Adrenal gland (tissue), 12 donors: ENCODE measurements around the gene CYSTM1. TPM values are rescaled to one million over a fixed set of nuclear protein-coding genes. Genes with fewer than 3 reads are reported as not detected.

ENCODE experiments used
- DNase-seq, 7 donors: peaks; one replicate each; pipeline ENCODE4 v3.0.0-alpha.2; 2019 to 2020
- H3K27ac ChIP-seq, 5 donors: fragments of 200-600 bp; sonication (generic) in 4 of 5; 1 replicate in 3 of 5; 2 replicates in 2 of 5; pipeline versions ENCODE4 v1.5.1 to v1.8.0; 2016 to 2020; ENCODE audit warnings: mild to moderate bottlenecking in 1 of 5
- H3K27me3 ChIP-seq: fragments of 200-600 bp; 2 replicates; pipeline ENCODE4 v1.8.0; 2021
- H3K36me3 ChIP-seq, 2 donors: fragments of 200-600 bp; replicated peaks in 1 of 2; 1 replicate in 1 of 2; 2 replicates in 1 of 2; pipeline versions ENCODE4 v1.5.1 to v1.8.0; 2018 to 2022
- H3K4me1 ChIP-seq, 2 donors: fragments of 200-600 bp; replicated peaks in 1 of 2; 1 replicate in 1 of 2; 2 replicates in 1 of 2; pipeline versions ENCODE4 v1.5.1 to v1.8.0; 2018 to 2021
- H3K4me3 ChIP-seq, 4 donors: fragments of 200-600 bp; sonication (generic) in 3 of 4; one replicate each; pipeline ENCODE4 v1.5.1; 2016 to 2018
- H3K9me3 ChIP-seq, 3 donors: fragments of 200-600 bp; sonication (generic) in 1 of 3; replicated peaks in 1 of 3; 1 replicate in 2 of 3; 2 replicates in 1 of 3; pipeline versions ENCODE4 v1.5.1 to v1.8.0; 2016 to 2021
- CTCF ChIP-seq, 6 experiments: fragments of 450-650 bp in 4 of 6; fragments of 200-600 bp in 2 of 6; sonication (generic) in 1 of 6; IDR thresholded peaks; 1 replicate in 5 of 6; 2 replicates in 1 of 6; pipeline versions ENCODE4 v1.5.1 to v1.8.0; 2016 to 2021; ENCODE audit warnings: antibody characterized with exemption in 6 of 6, mild to moderate bottlenecking in 2 of 6, moderate library complexity in 1 of 6
- POLR2A ChIP-seq, 2 donors: fragments of 450-650 bp; IDR thresholded peaks; one replicate each; pipeline ENCODE4 v1.6.1; 2017; ENCODE audit warnings: antibody characterized with exemption in 2 of 2, mild to moderate bottlenecking in 2 of 2, moderate library complexity in 1 of 2
- WGBS, 4 donors: extraction: QIAGEN DNeasy Blood & Tissue Kit in 2 of 4; methylation state at CpG; one replicate each; pipeline versions ENCODE4 v1.1.5 to v1.1.7; 2013 to 2017; 5-methylcytosine and 5-hydroxymethylcytosine counted together
- intact Hi-C, 2 donors: fragments of 100-400 bp; cut with DNase I; formaldehyde crosslinking; loops; one replicate each; pipeline versions ENCODE4 v1.14.1 to v1.15.0; 2022 to 2023
- polyA plus RNA-seq, 3 donors: library from polyadenylated mRNA; stranded (reverse); fragments of 200-250 nt in 2 of 3; fragments of 350-450 nt in 1 of 3; fragmentation: Illumina TruSeq in 1 of 3; extraction: RNeasy Lipid Tissue Mini Kit (QIAGEN cat#74804) in 1 of 3; gene quantifications; one replicate each; pipeline ENCODE4 v1.2.3, GENCODE V29; 2013 to 2014
- total RNA-seq, 9 donors: library from RNA; depleted of rRNA in 4 of 9; stranded (reverse); fragments of >200 nt in 4 of 9; fragments of 120-200 nt in 1 of 9; fragmentation: NEBNext Ultra II Directional in 1 of 9; extraction: Animal tissue kit (Norgen Biotek cat#: 25700) in 1 of 9; gene quantifications; one replicate each; pipeline versions ENCODE4 v1.1.0 to v1.2.4, GENCODE V29; 2013 to 2023
- donor health status: healthy with polysubstance abuse.
- donor health status: Bipolar disorder and iron deficiency.
- donor health status: DM: yes; HTN: yes; CAD: no.
- donor health status: DM: no; HTN: no; CAD: no.
- donor health status: DM: no; HTN: no; CAD: no.
- donor health status: DM: yes; HTN: yes; CAD: no.

The CYSTM1 gene
- total and polyA plus RNA-seq, 12 donors = 42.6 to 605 (median 180) TPM

- H3K27ac ChIP-seq = peak overlapping the region in 1 of 5 donors; percentile 41
- no peaks in the 10 kb centered on the region for H3K27me3 ChIP-seq
- no peak overlapping the region for H3K4me3 ChIP-seq
- TF ChIP-seq CTCF (IDR thresholded peaks at IDR 0.05) = no peak
- TF ChIP-seq POLR2A (IDR thresholded peaks at IDR 0.05) = no peak
- no peaks in the 10 kb centered on the region for H3K9me3 ChIP-seq
- intact Hi-C loops = no loop called here
- no peaks in the 10 kb centered on the region for H3K36me3 ChIP-seq
- WGBS, 4 donors = 67 to 81% (median 71%) methylated on average over 4 of the region's 4 CpGs
- no peak for DNase-seq
- peaks cover 29 to 49% of the 10 kb centered on the region in 2 donors for H3K4me1 ChIP-seq
Measured at GRCh38 chr5:140214831-140215230, 39.8 kb downstream of the CYSTM1 start.

- Histone ChIP-seq H3K36me3 (no peaks in the 10 kb centered on the region), H3K9me3 (no peaks in the 10 kb centered on the region), H3K4me3 (no peak overlapping the region), H3K27me3 (no peaks in the 10 kb centered on the region), H3K4me1 (peaks cover 34 to 53% of the 10 kb centered on the region in 2 donors), H3K27ac (peak overlapping the region in 1 of 5 donors; percentile 10)
- TF ChIP-seq POLR2A (IDR thresholded peaks at IDR 0.05) (no peak), CTCF (IDR thresholded peaks at IDR 0.05) (no peak)
- WGBS, 4 donors = 85 to 100% (median 95%) methylated on average over 1 of the region's 1 CpG
- DNase-seq = no peak
- intact Hi-C loops = no loop called here
Measured at GRCh38 chr5:140215276-140215675, 40.3 kb downstream of the CYSTM1 start.

GRCh38 chr5:140216478-140217074 lies 41.6 kb downstream of the CYSTM1 start:
- Histone ChIP-seq H3K4me1 (peaks cover 47 to 66% of the 10 kb centered on the region in 2 donors), H3K27me3 (no peaks in the 10 kb centered on the region), H3K9me3 (no peaks in the 10 kb centered on the region), H3K4me3 (no peak overlapping the region), H3K36me3 (no peaks in the 10 kb centered on the region), H3K27ac (peak overlapping the region in 3 of 5 donors; percentile 30 to 54 (median 43))
- WGBS, 4 donors = 66 to 83% (median 79%) methylated on average over 5 of the region's 5 CpGs
- no peak for TF ChIP-seq CTCF (IDR thresholded peaks at IDR 0.05)
- no peak for TF ChIP-seq POLR2A (IDR thresholded peaks at IDR 0.05)
- DNase-seq = no peak
- intact Hi-C loops = no loop called here

GRCh38 chr5:140217299-140218026 lies 42.5 kb downstream of the CYSTM1 start:
- intact Hi-C loops = no loop called here
- no peak overlapping the region for H3K4me3 ChIP-seq
- peak overlapping the region in 1 of 5 donors; percentile 36 for H3K27ac ChIP-seq
- peaks cover 56 to 75% of the 10 kb centered on the region in 2 donors for H3K4me1 ChIP-seq
- TF ChIP-seq POLR2A (IDR thresholded peaks at IDR 0.05) = no peak
- no peak for TF ChIP-seq CTCF (IDR thresholded peaks at IDR 0.05)
- no peaks in the 10 kb centered on the region for H3K9me3 ChIP-seq
- no peaks in the 10 kb centered on the region for H3K27me3 ChIP-seq
- no peaks in the 10 kb centered on the region for H3K36me3 ChIP-seq
- DNase-seq = no peak
- WGBS, 4 donors = 98 to 100% (median 100%) methylated on average over 1 of the region's 1 CpG
